ENCODE data around the gene ANXA2.
"Not testable (repeated sequence)": the region's sequence is repeated elsewhere in the genome, so short reads cannot be mapped to it uniquely, and the experiment has no call there.

Gene ANXA2

DNA sequence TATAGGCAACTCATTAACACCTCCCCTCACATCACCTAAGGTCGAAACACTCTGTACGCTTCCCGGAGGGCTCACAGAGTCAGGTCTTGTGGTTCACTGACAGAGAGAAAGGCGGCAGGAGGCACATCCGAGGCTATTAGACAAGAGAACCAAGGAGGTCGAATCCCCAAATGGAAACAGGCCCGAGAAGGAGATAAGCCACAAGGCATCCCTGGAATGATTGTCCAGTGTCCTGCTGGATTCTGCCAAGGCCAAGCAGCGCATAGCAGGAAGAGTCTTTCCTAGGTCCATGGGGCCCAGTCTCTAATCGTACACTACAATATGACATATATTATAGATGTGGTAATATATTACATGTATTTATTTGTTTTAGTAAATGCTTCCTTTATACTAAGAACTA lies 58.5 kb downstream of the ANXA2 start:
- DNase-seq: no peak

DNA sequence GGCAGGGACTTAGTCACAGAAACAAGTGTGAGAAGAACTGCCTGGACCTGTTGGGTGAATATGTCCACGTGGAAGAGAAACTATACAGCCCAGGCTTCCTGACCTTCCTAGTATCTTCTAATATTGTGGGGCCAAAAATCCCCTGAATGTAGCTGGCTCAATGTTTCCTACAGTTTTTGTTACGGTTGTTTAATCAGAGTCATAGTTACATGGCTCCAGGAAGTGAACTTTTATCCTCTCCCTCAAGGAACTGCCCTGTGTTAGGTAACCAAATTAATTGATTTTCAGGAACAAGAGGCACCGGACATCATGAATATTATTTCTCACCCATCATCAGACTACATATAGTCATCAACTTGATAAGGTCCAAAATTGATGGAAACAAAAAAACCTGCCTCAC lies 59.0 kb downstream of the ANXA2 start:
- DNase-seq: no peak

DNA sequence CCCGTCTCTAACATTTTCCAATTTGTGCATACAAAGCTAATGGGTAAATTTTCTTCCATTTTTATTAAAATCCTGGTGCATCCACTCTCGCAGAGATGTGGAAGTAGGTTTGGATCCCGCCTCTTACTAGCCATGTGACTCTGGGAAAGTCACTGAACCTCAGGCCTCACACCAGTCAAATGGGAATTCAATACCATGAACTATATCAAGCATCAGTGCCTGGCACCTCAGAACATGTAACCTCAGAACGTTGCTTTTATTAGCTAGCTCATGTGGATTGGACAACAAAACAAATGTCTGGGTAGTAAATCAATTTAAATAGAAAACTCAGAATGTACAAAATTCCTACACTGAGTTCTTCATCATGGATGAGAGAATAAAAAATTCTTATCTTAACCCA lies 60.7 kb downstream of the ANXA2 start:
- no peak for DNase-seq

DNA sequence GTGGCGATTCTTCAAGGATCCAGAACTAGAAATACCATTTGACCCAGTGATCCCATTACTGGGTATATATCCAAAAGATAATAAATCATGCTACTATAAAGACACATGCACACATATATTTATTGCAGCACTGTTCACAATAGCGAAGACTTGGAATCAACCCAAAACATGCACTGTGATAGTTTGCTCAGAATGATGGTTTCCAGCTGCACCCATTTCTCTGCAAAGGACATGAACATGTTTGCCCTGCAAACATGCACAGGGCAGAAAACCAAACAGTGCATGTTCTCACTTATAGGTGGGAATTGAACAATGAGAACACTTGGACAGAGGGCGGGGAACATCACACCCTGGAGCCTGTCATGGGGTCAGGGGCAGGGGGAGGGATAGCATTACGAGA lies 62.5 kb downstream of the ANXA2 start:
- not testable (repeated sequence) for DNase-seq

DNA sequence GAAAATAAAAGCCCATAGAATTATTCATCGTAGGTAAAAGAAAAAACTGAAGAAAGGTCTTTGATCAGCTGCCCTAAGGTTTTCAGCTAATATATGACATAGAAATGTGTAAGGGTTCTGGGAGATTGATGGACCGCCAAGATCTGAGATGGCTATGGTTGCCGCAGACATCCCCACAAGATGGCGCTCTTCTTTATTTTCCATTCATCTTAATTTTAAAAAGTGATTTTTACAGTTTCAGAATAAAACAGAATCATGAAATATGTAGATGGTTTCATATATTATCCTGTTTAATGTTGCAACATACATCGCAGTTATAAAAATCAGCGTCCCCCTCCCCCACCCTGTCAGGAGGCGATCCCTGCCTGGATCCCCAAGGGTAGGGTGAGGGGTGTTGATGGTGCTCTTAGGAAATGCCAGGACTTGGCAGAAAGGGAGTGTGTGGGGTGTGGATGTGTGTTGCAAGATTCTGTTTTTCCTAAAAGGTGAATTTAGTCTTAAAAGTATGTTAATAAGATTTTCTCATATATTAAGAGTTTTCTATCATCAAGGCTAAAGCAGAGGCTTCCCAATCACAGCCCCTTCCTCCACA lies 68.8 kb downstream of the ANXA2 start:
- DNase-seq: no peak

DNA sequence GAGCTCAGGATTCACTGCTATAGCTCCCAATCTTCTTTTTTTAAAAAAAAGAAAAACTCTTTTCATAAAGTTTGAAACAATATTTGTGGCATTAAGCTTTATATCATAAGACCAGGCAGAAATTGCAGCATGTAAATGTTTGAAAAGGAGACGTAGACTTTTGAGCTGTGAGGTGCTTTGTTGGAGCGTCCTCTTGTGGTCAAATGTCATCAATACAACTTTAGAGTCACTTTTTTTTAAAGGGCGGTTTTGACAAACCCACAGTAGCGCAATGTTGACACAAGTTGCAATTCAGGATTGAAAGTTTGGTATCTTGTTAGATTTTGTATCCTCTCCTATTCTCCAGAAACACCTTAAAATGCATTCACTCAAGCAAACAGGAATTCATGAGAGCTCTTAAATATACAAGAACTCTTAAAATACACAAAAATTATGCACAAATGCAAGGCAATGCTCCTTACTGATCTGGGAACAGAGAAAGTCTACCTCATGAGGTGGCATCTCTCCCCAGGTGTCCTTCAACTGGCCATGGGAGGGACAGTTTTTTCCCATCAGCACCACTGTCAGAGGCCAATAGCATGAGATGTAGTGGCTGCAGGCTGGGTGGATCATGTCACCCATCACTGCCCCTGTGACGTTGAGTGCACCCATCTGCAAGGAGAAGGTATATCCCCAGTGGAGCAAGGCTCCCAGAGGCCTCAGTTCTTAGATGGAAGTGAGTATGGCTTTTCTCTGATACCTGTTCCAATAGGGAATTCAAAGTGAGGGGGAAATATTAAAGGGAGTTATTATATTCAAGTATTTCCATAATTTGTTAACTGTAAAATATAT lies 70.7 kb downstream of the ANXA2 start:
- DNase-seq: no peak

DNA sequence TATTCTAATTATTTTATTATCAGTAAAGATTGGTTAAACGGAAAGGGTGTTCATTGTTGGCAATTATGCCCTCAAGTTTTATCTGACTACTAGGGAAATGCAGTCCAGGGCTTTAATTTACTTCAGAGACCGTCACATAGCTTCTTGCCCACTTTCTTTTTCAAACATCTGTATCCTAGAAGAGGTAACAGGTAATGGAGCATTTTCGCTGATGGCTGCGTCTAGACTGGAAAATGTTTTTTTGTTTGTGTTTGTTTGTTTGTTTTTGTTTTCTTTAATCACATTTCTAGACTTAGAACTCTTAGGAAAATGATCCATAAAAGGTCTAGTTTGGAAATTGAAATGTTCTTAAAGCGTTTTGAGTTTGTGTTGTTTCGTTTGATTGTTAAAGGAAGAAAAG lies 71.4 kb downstream of the ANXA2 start:
- DNase-seq: no peak

DNA sequence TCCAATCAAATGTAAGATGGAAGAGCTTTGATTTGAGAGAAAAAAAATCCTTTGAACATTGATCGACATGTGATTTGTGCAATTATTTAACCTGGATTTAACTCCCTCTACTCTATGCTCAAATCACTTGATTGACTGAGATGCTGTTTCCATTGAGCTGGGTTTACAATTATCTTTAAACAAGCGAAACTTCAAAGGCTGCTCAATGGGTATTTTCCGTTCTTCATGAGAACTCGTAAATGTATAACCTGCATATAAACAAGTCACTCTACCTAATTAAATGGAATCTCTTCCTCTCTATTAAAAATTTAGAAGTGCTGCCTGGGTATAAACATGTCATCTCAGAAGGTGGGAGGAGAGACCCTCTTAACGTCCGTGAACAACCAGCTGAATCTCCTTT lies 71.9 kb downstream of the ANXA2 start:
- no peak for DNase-seq

DNA sequence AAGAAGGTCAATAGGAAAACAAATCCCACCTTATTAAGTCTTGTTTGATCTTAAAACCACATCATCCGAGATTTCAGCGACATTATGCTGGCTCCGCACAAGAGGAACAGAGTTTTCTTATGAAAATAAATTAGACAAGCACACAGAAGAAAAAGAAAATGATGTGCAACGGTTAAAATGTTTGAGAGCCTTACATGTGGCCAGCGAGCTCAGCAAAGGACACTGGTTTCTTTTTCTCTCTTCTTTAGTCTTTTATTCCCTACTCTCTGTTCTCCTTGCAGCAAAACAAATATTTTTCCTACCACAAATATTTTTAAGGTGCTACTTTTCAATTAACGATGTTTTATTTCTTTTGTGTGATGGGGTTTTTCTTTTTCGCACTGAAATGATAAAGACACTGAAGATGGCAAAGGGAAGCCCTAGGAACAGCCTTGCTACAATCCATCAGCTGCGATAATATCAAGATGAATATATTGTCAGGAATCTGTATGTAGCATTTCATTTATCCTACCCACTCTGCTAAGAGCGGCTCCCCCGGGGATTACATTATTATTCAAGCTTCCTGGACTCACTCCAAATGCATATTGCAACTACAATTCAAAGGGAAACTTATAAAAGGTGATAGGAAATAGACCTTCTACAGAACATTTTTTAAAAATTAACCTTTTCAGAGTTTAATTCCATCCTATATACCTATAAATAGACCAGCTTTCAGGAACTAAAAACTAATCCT lies 72.9 kb downstream of the ANXA2 start:
- no peak for DNase-seq

DNA sequence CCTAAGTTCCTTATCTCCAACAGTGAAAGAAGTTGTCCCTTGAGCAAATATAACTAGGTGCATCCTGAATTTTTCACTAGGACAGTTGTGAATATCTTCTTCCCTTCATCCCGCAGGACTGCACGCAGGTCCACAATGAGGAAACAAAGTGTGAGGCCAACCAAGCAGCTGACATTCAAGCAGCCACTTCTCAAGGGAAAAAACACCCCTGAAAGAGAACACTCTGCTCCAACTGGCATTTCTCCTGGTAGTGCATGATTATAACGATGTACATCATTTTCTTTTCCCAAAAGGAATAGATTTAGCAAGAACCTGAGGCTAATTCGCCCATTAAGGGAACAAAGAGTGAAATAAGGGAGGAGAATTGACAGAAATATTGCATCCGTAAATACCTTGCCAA lies 74.5 kb downstream of the ANXA2 start:
- no peak for DNase-seq

DNA sequence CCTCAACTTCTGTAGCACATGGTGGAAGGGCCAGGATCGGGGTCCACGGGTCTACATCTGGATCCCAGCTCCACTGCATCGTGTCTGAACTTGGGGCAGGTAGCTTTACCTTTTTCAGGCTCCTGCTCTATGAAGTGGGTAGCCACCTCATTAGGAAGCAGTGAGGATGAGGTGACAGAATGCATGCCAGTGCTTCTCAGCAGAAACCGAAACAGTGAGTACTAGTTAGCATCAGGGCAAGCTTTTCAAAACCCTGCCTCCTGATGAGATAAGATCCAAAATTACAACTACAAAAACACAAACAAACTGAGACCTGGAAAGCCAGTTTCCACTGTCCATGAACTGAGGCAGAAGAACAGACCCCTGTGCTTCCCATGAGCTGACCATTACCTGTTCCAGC lies 77.4 kb downstream of the ANXA2 start:
- no peak for DNase-seq

DNA sequence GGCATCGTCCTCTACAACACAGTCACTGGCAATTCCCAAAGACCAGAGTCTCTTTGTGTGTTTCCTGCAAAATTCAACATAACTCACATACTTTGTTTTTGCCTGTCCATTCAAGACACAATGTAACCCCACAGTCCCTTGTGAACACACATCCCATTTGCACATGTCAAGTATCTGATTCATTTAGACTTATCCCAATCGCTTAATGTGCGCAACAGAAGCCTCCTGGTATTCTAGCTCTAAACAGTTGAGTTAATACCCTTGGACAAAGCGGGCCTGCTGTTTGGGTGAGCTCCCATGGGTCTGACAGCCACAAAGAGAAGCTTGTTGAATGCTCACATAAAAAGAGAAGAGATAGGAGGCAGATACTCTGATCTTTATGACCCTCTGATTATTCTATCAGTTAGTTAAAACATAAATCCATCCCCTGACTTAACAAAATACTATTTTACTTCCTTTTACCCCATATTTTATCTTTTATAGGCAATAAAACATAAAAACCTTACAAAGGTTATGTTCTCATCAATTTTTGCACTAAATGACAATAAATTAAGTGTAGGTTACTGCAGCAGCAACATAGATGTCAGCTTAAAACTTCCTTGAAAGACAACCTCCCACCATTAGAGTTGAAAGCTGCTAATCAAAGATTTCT lies 79.4 kb downstream of the ANXA2 start:
- DNase-seq: no peak

DNA sequence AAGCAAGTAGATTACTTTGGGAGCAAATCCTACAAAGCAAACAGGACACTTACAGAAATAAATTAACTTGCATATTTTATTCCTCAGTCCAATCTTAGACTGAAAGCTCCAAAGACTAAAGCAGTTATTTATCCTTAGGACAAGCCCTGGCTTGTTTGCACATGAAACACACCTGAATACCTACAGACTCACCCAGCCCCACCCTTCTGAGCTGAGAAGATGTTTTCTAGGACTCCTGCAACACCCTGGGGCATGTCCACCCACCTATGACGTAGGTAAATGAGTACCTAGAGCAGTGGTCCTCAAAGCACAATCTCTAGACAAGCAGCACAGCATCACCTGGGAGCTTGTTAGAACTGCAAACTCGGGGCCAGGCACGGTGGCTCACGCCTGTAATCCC lies 80.8 kb downstream of the ANXA2 start:
- no peak for DNase-seq

DNA sequence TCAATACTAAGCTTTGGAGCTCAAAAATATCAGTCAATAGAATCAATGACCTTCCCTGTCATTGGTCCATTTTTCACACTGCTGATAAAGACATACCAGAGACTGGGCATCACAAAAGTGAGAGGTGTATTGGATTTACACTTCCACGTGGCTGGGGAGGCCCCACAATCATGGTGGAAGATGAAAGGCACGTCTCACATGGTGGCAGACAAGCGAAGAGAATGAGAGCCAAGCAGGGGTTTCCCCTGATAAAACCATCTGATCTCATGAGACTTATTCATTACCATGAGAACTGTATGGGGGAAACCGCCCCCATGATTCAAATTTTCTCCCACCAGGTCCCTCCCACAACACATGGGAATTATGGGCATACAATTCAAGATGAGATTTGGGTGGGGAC lies 81.9 kb downstream of the ANXA2 start:
- DNase-seq: no peak

DNA sequence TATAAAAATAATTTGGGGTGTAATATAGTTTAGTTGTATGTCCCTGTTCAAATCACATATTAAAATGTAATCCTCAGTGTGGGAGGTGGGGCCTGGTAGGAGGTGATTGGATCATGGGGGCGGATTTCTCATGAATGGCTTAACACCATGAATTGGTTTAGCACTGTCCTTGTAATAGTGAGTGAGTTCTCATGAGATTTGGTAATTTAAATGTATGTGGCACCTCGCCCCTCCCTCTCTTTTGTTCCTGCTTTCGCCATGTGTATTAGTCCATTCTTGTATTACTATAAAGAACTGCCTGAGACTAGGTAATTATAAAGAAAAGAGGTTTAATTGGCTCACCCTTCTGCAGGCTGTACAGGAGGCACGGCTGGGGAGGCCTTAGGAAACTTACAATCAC lies 83.9 kb downstream of the ANXA2 start:
- no peak for DNase-seq

DNA sequence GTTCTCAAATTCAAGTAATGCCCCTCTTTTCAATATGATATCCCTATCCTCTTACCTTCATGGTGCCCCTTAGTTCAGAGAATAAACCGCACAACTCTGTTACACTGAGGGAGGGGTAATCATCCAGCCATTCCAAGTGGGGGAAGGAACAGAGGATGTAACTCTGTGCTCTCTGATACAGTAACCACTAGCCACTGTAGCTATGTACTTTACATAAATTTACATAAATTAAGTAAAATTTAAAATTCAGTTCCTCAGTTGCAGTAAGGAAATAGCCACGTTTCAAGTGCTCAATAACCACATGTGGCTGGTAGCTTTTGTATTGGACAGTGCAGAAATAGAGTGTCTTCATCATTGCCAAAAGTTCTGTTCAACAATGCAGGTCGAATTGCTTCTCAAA lies 90.8 kb downstream of the ANXA2 start:
- DNase-seq: no peak

DNA sequence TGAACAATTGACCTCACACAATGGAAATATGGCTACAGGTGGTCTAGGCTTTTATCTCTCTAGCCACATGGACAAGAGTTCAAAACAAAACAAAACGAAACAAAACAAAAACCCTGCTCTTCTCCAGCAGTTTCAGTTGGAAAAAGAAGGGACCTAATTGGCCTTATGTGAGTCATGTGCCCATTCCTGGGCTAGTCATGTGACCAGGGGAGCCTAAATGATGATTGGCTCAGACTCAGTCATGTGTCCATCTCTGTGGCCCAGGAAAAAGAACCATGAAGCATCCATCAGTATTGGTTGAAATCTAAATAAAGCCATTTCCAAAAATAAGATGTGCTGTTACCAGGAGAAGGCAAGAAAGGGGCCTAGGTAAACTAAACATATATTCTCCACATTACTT lies 96.8 kb downstream of the ANXA2 start:
- DNase-seq: no peak

DNA sequence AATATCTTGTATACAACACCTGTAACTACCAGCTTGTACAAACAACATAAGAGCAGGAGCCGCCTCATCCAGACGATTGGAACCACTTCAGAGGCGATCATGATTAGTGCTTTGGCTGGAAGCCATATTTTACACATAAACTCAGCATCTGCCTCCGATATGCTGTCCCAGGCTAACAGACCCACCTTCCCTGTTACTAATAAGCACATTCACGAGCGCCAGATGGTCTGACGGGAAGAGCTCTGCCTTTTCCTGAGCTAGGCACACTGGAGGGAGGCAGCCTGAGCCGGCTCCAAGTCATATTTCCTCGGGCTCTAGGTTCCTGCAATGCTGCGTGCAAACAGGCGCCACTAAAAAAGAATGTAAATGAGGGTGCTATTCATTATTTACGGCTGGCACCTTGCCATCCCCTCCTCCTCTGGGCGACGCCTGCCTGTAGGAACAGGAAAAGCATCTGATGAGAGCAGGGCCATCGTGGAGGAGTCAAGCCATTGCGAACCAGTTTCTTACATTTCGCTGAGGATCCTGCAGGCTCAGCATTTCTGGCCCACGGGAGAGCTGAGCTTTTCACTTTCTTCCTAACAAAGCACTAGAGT lies 98.2 kb downstream of the ANXA2 start:
- DNase-seq: no peak

Measured in activated CD4-positive, alpha-beta T cell treated with anti-CD3 and anti-CD28 coated beads, Interleukin-2, amount 50 U/mL, for 4 hours (primary cell).